AG08395 (cell line): ENCODE results near the gene KRTAP20-3.

ENCODE experiments used
- DNase-seq: peaks from one replicate; pipeline ENCODE4 v3.0.0; 2012; ENCODE audit warnings: mixed read lengths, low spot score

Gene KRTAP20-3

GRCh38 chr21:30684506-30684905 lies 41.8 kb downstream of the KRTAP20-3 start:
- DNase-seq = no peak

GRCh38 chr21:30689822-30690221 lies 47.2 kb downstream of the KRTAP20-3 start:
- DNase-seq = no peak
